A549 (cell line): ENCODE measurements around the gene PHRF1.

Source experiments
- CHD2 ChIP-seq: fragments of 150-350 bp; IDR thresholded peaks from 2 replicates; pipeline ENCODE4 v1.6.1; 2014; ENCODE audit warnings: low read length; ENCODE audit not compliant: partially characterized antibody
- EHF ChIP-seq: fragments of 250-450 bp; sonication (Bioruptor Pico); IDR thresholded peaks from 2 replicates; pipeline ENCODE4 v1.5.0; 2020; ENCODE audit warnings: mild to moderate bottlenecking
- EP300 ChIP-seq, 2 experiments: fragments of >200 bp; sonication (Bioruptor Twin); formaldehyde crosslinking; IDR thresholded peaks; 2 replicates in 1 of 2; 3 replicates in 1 of 2; pipeline ENCODE4 v1.6.1; 2016 to 2017
- ESRRA ChIP-seq: fragments of 150-350 bp; IDR thresholded peaks from 2 replicates; pipeline ENCODE4 v1.6.1; 2014; ENCODE audit warnings: mild to moderate bottlenecking, low read length, borderline replicate concordance
- KDM5A ChIP-seq: fragments of 200-600 bp; sonication (generic); IDR thresholded peaks from 2 replicates; pipeline ENCODE4 v1.6.1; 2016; ENCODE audit warnings: antibody characterized with exemption, mild to moderate bottlenecking
- POLR2A ChIP-seq: IDR thresholded peaks from 2 replicates; pipeline ENCODE4 v1.6.1; 2012; ENCODE audit warnings: mild to moderate bottlenecking, low read length
- RCOR1 ChIP-seq: fragments of 150-350 bp; IDR thresholded peaks from 2 replicates; pipeline ENCODE4 v1.6.1; 2014; ENCODE audit warnings: antibody characterized with exemption, low read length, low read depth
- TF ChIP-seq, protein P1 (sequence below): fragments of >200 bp; sonication (Bioruptor Twin); formaldehyde crosslinking; IDR thresholded peaks from 3 replicates; pipeline ENCODE4 v1.5.1; 2016
- TF ChIP-seq, protein P2 (sequence below): IDR thresholded peaks from 2 replicates; pipeline ENCODE4 v1.6.1; 2012
- TF ChIP-seq, protein P3 (sequence below): IDR thresholded peaks from 2 replicates; pipeline ENCODE4 v1.6.1; 2012
- TF ChIP-seq, protein P4 (sequence below): fragments of 200-600 bp; sonication (generic); IDR thresholded peaks from 2 replicates; pipeline ENCODE4 v1.6.1; 2016; ENCODE audit warnings: antibody characterized with exemption, mild to moderate bottlenecking, moderate library complexity
- TF ChIP-seq, protein P5 (sequence below): IDR thresholded peaks from 2 replicates; pipeline ENCODE4 v1.6.1; 2012; ENCODE audit warnings: low read depth, borderline replicate concordance

DNA sequence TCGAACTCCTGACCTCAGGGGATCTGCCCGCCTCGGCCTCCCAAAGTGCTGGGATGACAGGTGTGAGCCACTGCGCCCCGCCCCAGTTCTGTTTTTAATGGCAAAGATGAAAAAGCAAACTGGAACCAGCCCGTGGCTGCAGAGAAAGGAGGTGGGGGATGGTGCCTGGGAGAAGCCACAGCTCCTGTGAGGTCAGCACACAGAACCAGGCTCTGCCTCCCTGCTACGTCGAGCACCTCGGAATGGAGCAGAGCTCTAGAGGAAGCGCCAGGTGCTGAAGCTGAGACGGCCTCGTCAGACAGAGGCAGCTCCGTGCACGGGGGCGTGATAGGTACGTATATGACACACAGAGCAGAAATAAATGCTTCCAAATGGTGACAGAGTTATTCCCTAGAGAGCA, 69.3 kb downstream of the PHRF1 start:
- TF ChIP-seq, protein P1, sequence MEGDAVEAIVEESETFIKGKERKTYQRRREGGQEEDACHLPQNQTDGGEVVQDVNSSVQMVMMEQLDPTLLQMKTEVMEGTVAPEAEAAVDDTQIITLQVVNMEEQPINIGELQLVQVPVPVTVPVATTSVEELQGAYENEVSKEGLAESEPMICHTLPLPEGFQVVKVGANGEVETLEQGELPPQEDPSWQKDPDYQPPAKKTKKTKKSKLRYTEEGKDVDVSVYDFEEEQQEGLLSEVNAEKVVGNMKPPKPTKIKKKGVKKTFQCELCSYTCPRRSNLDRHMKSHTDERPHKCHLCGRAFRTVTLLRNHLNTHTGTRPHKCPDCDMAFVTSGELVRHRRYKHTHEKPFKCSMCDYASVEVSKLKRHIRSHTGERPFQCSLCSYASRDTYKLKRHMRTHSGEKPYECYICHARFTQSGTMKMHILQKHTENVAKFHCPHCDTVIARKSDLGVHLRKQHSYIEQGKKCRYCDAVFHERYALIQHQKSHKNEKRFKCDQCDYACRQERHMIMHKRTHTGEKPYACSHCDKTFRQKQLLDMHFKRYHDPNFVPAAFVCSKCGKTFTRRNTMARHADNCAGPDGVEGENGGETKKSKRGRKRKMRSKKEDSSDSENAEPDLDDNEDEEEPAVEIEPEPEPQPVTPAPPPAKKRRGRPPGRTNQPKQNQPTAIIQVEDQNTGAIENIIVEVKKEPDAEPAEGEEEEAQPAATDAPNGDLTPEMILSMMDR = no peak
- TF ChIP-seq, protein P2, sequence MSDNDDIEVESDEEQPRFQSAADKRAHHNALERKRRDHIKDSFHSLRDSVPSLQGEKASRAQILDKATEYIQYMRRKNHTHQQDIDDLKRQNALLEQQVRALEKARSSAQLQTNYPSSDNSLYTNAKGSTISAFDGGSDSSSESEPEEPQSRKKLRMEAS = no peak
- TF ChIP-seq, protein P3, sequence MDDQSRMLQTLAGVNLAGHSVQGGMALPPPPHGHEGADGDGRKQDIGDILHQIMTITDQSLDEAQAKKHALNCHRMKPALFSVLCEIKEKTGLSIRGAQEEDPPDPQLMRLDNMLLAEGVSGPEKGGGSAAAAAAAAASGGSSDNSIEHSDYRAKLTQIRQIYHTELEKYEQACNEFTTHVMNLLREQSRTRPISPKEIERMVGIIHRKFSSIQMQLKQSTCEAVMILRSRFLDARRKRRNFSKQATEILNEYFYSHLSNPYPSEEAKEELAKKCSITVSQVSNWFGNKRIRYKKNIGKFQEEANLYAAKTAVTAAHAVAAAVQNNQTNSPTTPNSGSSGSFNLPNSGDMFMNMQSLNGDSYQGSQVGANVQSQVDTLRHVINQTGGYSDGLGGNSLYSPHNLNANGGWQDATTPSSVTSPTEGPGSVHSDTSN = no peak
- TF ChIP-seq POLR2A = no peak
- no peak for TF ChIP-seq RCOR1
- no peak for TF ChIP-seq CHD2
- TF ChIP-seq, protein P4, sequence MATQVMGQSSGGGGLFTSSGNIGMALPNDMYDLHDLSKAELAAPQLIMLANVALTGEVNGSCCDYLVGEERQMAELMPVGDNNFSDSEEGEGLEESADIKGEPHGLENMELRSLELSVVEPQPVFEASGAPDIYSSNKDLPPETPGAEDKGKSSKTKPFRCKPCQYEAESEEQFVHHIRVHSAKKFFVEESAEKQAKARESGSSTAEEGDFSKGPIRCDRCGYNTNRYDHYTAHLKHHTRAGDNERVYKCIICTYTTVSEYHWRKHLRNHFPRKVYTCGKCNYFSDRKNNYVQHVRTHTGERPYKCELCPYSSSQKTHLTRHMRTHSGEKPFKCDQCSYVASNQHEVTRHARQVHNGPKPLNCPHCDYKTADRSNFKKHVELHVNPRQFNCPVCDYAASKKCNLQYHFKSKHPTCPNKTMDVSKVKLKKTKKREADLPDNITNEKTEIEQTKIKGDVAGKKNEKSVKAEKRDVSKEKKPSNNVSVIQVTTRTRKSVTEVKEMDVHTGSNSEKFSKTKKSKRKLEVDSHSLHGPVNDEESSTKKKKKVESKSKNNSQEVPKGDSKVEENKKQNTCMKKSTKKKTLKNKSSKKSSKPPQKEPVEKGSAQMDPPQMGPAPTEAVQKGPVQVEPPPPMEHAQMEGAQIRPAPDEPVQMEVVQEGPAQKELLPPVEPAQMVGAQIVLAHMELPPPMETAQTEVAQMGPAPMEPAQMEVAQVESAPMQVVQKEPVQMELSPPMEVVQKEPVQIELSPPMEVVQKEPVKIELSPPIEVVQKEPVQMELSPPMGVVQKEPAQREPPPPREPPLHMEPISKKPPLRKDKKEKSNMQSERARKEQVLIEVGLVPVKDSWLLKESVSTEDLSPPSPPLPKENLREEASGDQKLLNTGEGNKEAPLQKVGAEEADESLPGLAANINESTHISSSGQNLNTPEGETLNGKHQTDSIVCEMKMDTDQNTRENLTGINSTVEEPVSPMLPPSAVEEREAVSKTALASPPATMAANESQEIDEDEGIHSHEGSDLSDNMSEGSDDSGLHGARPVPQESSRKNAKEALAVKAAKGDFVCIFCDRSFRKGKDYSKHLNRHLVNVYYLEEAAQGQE = no peak
- TF ChIP-seq, protein P5, sequence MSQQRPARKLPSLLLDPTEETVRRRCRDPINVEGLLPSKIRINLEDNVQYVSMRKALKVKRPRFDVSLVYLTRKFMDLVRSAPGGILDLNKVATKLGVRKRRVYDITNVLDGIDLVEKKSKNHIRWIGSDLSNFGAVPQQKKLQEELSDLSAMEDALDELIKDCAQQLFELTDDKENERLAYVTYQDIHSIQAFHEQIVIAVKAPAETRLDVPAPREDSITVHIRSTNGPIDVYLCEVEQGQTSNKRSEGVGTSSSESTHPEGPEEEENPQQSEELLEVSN = no peak
- TF ChIP-seq KDM5A = no peak
- TF ChIP-seq EHF = no peak
- TF ChIP-seq ESRRA = no peak
- no peak for TF ChIP-seq EP300 (IDR thresholded peaks at IDR 0.05)
